K562 (cell line): Measurements from ENCODE around the gene UQCRHL. TPM values are rescaled to one million over a fixed set of nuclear protein-coding genes. Genes with fewer than 3 reads are reported as not detected.

Source experiments
- BMI1 ChIP-seq: fragments of 150-350 bp; IDR thresholded peaks from 2 replicates; pipeline ENCODE4 v1.6.1; 2014; ENCODE audit warnings: low read length
- CREM ChIP-seq: IDR thresholded peaks from 2 replicates; pipeline ENCODE4 v1.6.1; 2014; ENCODE audit warnings: antibody characterized with exemption, low read depth
- ERF ChIP-seq: fragments of 450-650 bp; formaldehyde crosslinking; IDR thresholded peaks from 2 replicates; pipeline ENCODE4 v1.4.0; 2020; ENCODE audit warnings: mild to moderate bottlenecking, mixed read lengths
- FOXM1 ChIP-seq, 2 experiments: fragments of 450-650 bp in 1 of 2; sonication (generic) in 1 of 2; formaldehyde crosslinking in 1 of 2; IDR thresholded peaks; 2 replicates each; pipeline versions ENCODE4 v1.6.1 to v1.9.0; 2017 to 2022; ENCODE audit warnings: low read depth in 2 of 2, mild to moderate bottlenecking in 2 of 2, missing genetic modification reagents in 1 of 2, moderate library complexity in 1 of 2
- FOXP4 ChIP-seq: sonication (generic); formaldehyde crosslinking; IDR thresholded peaks from 2 replicates; pipeline ENCODE4 v1.8.0; 2022; ENCODE audit warnings: mild to moderate bottlenecking, missing genetic modification reagents, borderline replicate concordance
- GMEB1 ChIP-seq: fragments of 250-450 bp; sonication (Bioruptor Pico); IDR thresholded peaks from 2 replicates; pipeline ENCODE4 v1.4.0; 2020; ENCODE audit warnings: mild to moderate bottlenecking
- GTF2E2 ChIP-seq: fragments of 200-800 bp; sonication (Bioruptor generic); IDR thresholded peaks from 2 replicates; pipeline ENCODE4 v1.6.1; 2016; ENCODE audit warnings: missing genetic modification characterization, missing compliant biosample characterization
- HMG20B ChIP-seq: fragments of 250-450 bp; sonication (Bioruptor Pico); IDR thresholded peaks from 2 replicates; pipeline ENCODE4 v1.5.0; 2021; ENCODE audit warnings: mild to moderate bottlenecking
- KDM4B ChIP-seq, 2 experiments: fragments of 450-650 bp in 1 of 2; sonication (generic) in 1 of 2; IDR thresholded peaks; 2 replicates each; pipeline ENCODE4 v1.6.1; 2016 to 2017; ENCODE audit warnings: borderline replicate concordance in 2 of 2, antibody characterized with exemption in 1 of 2, low read depth in 1 of 2, mild to moderate bottlenecking in 1 of 2
- KDM5B ChIP-seq: fragments of 200-600 bp; sonication (generic); IDR thresholded peaks from 2 replicates; pipeline ENCODE4 v1.6.1; 2012; ENCODE audit warnings: low read depth, mild to moderate bottlenecking, moderate library complexity, low read length, control low read depth, inconsistent platforms; ENCODE audit not compliant: insufficient replicate concordance
- LEF1 ChIP-seq: fragments of 450-650 bp; IDR thresholded peaks from 2 replicates; pipeline ENCODE4 v1.6.1; 2016; ENCODE audit warnings: mild to moderate bottlenecking
- NCOA2 ChIP-seq, 2 experiments: fragments of 450-650 bp; IDR thresholded peaks; 2 replicates each; pipeline ENCODE4 v1.6.1; 2018; ENCODE audit warnings: mild to moderate bottlenecking in 2 of 2, moderate library complexity in 1 of 2; ENCODE audit not compliant: partially characterized antibody in 2 of 2
- NFYB ChIP-seq: IDR thresholded peaks from 2 replicates; pipeline ENCODE4 v1.6.1; 2011; ENCODE audit warnings: mild to moderate bottlenecking, moderate library complexity; ENCODE audit not compliant: insufficient read length; ENCODE audit errors: extremely low read depth
- NR1H2 ChIP-seq: sonication (generic); formaldehyde crosslinking; IDR thresholded peaks from 2 replicates; pipeline ENCODE4 v1.4.0; 2020; ENCODE audit warnings: mild to moderate bottlenecking, missing genetic modification reagents
- NR4A1 ChIP-seq, 2 experiments: fragments of 250-450 bp in 1 of 2; fragments of 450-650 bp in 1 of 2; sonication (Bioruptor Pico) in 1 of 2; IDR thresholded peaks; 2 replicates each; pipeline versions ENCODE4 v1.4.0 to v1.6.1; 2016 to 2020; ENCODE audit warnings: mild to moderate bottlenecking in 2 of 2, missing compliant biosample characterization in 1 of 2, missing genetic modification characterization in 1 of 2, moderate library complexity in 1 of 2
- PHF8 ChIP-seq: fragments of 200-600 bp; sonication (generic); IDR thresholded peaks from 2 replicates; pipeline ENCODE4 v1.6.1; 2012; ENCODE audit warnings: mixed run types, mild to moderate bottlenecking, inconsistent platforms, low read length, moderate library complexity, borderline replicate concordance
- TRIM28 ChIP-seq: fragments of 450-650 bp; IDR thresholded peaks from 2 replicates; pipeline ENCODE4 v1.6.1; 2017
- VEZF1 ChIP-seq: fragments of 200-800 bp; sonication (Bioruptor generic); IDR thresholded peaks from 2 replicates; pipeline ENCODE4 v1.6.1; 2017; ENCODE audit warnings: missing genetic modification characterization, missing compliant biosample characterization
- ZBTB17 ChIP-seq: fragments of 450-650 bp; formaldehyde crosslinking; IDR thresholded peaks from 2 replicates; pipeline ENCODE4 v1.4.0; 2020; ENCODE audit warnings: mild to moderate bottlenecking
- ZNF232 ChIP-seq: sonication (generic); formaldehyde crosslinking; IDR thresholded peaks from 2 replicates; pipeline ENCODE4 v1.8.0; 2022; ENCODE audit warnings: mild to moderate bottlenecking, missing genetic modification reagents
- ZNF3 ChIP-seq: fragments of 250-450 bp; sonication (Bioruptor Pico); IDR thresholded peaks from 2 replicates; pipeline ENCODE4 v1.5.0; 2021; ENCODE audit warnings: mild to moderate bottlenecking, moderate library complexity
- ZNF436 ChIP-seq: fragments of 250-450, 450-650 bp; sonication (Bioruptor Pico); formaldehyde crosslinking; IDR thresholded peaks from 2 replicates; pipeline ENCODE4 v1.7.0; 2020; ENCODE audit warnings: mild to moderate bottlenecking
- ZNF584 ChIP-seq: fragments of 200-800 bp; sonication (Bioruptor generic); IDR thresholded peaks from 2 replicates; pipeline ENCODE4 v1.6.1; 2016; ENCODE audit warnings: low read depth, mild to moderate bottlenecking, missing genetic modification characterization, missing compliant biosample characterization
- polyA plus RNA-seq, 8 experiments: library from polyadenylated mRNA; depleted of rRNA in 4 of 8; stranded (reverse) in 5 of 8; unstranded in 3 of 8; fragments of >200 nt; fragmentation: Nextera tagmentation in 2 of 8; fragmentation: Illumina TruSeq in 1 of 8; extraction: Ambion mirVana in 2 of 8; extraction: Trizol in 1 of 8; gene quantifications; 2 replicates each; pipeline versions ENCODE4 v1.2.1 to v1.2.3, GENCODE V29; 2011 to 2014; ENCODE audit warnings: inconsistent platforms in 1 of 8, missing spikeins in 1 of 8
- total RNA-seq, 7 experiments: library from RNA; depleted of rRNA in 6 of 7; stranded (reverse); fragments of >200 nt in 6 of 7; fragmentation: Illumina TruSeq in 2 of 7; extraction: Trizol in 2 of 7; gene quantifications; 2 replicates each; pipeline versions ENCODE4 v1.2.1 to v1.2.3, GENCODE V29; 2011 to 2021; ENCODE audit warnings: low replicate concordance in 1 of 7

The UQCRHL gene
- total and polyA plus RNA-seq, 9 of the 15 experiments (the other 6 are each of a cell fraction or from before 2014, with no cell fraction given): 5.1 to 41.3 (median 21.8) TPM

- peak; percentile 10; the same call in 1 of the 2 replicates for TF ChIP-seq FOXP4 (CRISPR knock-in tag)
- TF ChIP-seq ZNF584 (CRISPR knock-in tag): 0 out of 2 replicates have a peak, but pooled peaks have one; percentile 6
- peak; percentile 48; the same call in 1 of the 2 replicates for TF ChIP-seq ZNF232 (CRISPR knock-in tag)
- TF ChIP-seq NR4A1 (CRISPR knock-in tag; IDR thresholded peaks at IDR 0.05): peak; percentile 74; the same call in 1 of the 2 replicates
- no peak for TF ChIP-seq NR4A1 (tag; IDR thresholded peaks at IDR 0.05)
- 0 out of 2 replicates have a peak, but pooled peaks have one; percentile 53 for TF ChIP-seq HMG20B
- TF ChIP-seq FOXM1 (IDR thresholded peaks at IDR 0.05; ENCODE audit: low read depth): no peak
- peak; percentile 25; the same call in 1 of the 2 replicates for TF ChIP-seq FOXM1 (CRISPR knock-in tag; IDR thresholded peaks at IDR 0.05; ENCODE audit: low read depth)
- TF ChIP-seq GTF2E2: peak; percentile 56; the same call in 1 of the 2 replicates
- TF ChIP-seq KDM5B: peak; percentile 34
- TF ChIP-seq NCOA2 (IDR thresholded peaks at IDR 0.05; ENCODE audit: partially characterized antibody in 2 of 2): no peak
- TF ChIP-seq ZBTB17 (CRISPR knock-in tag): peak; percentile 44; the same call in 1 of the 2 replicates
- no peak for TF ChIP-seq CREM
- no peak for TF ChIP-seq ZNF3 (CRISPR knock-in tag)
- no peak for TF ChIP-seq GMEB1 (CRISPR knock-in tag)
- no peak for TF ChIP-seq NFYB
- 0 out of 2 replicates have a peak, but pooled peaks have one; percentile 8 for TF ChIP-seq ZNF436
- TF ChIP-seq VEZF1 (CRISPR knock-in tag): no peak
- 0 out of 2 replicates have a peak, but pooled peaks have one; percentile 26 for TF ChIP-seq NR1H2 (CRISPR knock-in tag)
- peak; percentile 90 for TF ChIP-seq ERF (CRISPR knock-in tag)
- 0 out of 2 replicates have a peak, but pooled peaks have one; percentile 28 for TF ChIP-seq LEF1
- TF ChIP-seq KDM4B (IDR thresholded peaks at IDR 0.05; ENCODE audit: borderline replicate concordance in 2 of 2, low read depth in 1 of 2): peak in 1 of 2 experiments; percentile 14; a peak in 1 of 4 replicates
- TF ChIP-seq TRIM28: 0 out of 2 replicates have a peak, but pooled peaks have one; percentile 27
- peak; percentile 63; the same call in 1 of the 2 replicates for TF ChIP-seq PHF8
- TF ChIP-seq BMI1: no peak
Observed at GRCh38 chr1:15835205-15835740, 27.8 kb upstream of the UQCRHL start (continued).
